Vagina (tissue), 2 donors: Measurements from ENCODE around the gene SHISA9.

Experiments used
- CTCF ChIP-seq, 3 experiments: fragments of 450-650 bp in 2 of 3; fragments of 200-600 bp in 1 of 3; sonication (generic) in 1 of 3; IDR thresholded peaks; one replicate each; pipeline ENCODE4 v1.5.1; 2017 to 2019; ENCODE audit warnings: antibody characterized with exemption in 3 of 3, mild to moderate bottlenecking in 2 of 3, moderate library complexity in 2 of 3
- POLR2A ChIP-seq, 2 donors: fragments of 450-650 bp; IDR thresholded peaks; one replicate each; pipeline ENCODE4 v1.6.1; 2017; ENCODE audit warnings: antibody characterized with exemption in 2 of 2, mild to moderate bottlenecking in 2 of 2, moderate library complexity in 2 of 2

- TF ChIP-seq POLR2A (IDR thresholded peaks at IDR 0.05): no peak
- no peak for TF ChIP-seq CTCF (IDR thresholded peaks at IDR 0.05)
These were observed 330.0 kb downstream of the SHISA9 start for GRCh38 chr16:13231365-13231764.
